IMR-90 (cell line): ENCODE results near the gene TSNAXIP1. TPM values are rescaled to one million over a fixed set of nuclear protein-coding genes. Genes with fewer than 3 reads are reported as not detected.

Experiments
- ATAC-seq: fragments of 200-7000 bp; cut with Tn5 transposase; 2 replicates; pipeline ENCODE4 v1.9.1; 2020; ENCODE audit warnings: low read depth, mild to moderate bottlenecking, moderate library complexity
- BruUV-seq: library from RNA; stranded (reverse); fragments of 400-500 nt; replicated peaks from 2 replicates; lab custom pipeline; 2021; lab: Mats Ljungman, UMichigan
- CTCF ChIA-PET: fragments of 300-600 bp; formaldehyde crosslinking; extraction: SDS; loops from one replicate; lab custom pipeline; 2021; ENCODE audit warnings: antibody characterized with exemption; lab: Yijun Ruan, JAX
- POLR2A ChIA-PET: fragments of 300-600 bp; sonication (Branson Sonifier 250); formaldehyde crosslinking; loops from one replicate; lab custom pipeline; 2022; ENCODE audit warnings: antibody characterized with exemption; ENCODE audit not compliant: unreplicated experiment; lab: Charles Lee
- DNase-seq: peaks from one replicate; pipeline ENCODE4 v3.0.0; 2013
- H2AFZ ChIP-seq: replicated peaks from 2 replicates; pipeline ENCODE3; 2013; ENCODE audit warnings: low read length, mild to moderate bottlenecking; ENCODE audit not compliant: poor library complexity
- H2AK5ac ChIP-seq: 2 replicates; pipeline ENCODE4 v1.6.1; 2013; ENCODE audit warnings: low read depth, low read length, inconsistent platforms
- H2AK9ac ChIP-seq: replicated peaks from 2 replicates; pipeline ENCODE3; 2013; ENCODE audit warnings: mild to moderate bottlenecking, low read depth, low read length, moderate library complexity; ENCODE audit not compliant: poor library complexity
- H2BK120ac ChIP-seq: 2 replicates; pipeline ENCODE4 v1.6.1; 2013; ENCODE audit warnings: low read depth, low read length, inconsistent platforms
- H2BK15ac ChIP-seq: 3 replicates; pipeline ENCODE4 v1.6.1; 2013; ENCODE audit warnings: low read depth, low read length, inconsistent platforms
- H2BK20ac ChIP-seq: 2 replicates; pipeline ENCODE4 v1.6.1; 2013; ENCODE audit warnings: low read depth, mild to moderate bottlenecking, inconsistent platforms, low read length, moderate library complexity
- H2BK5ac ChIP-seq: 2 replicates; pipeline ENCODE4 v1.6.1; 2013; ENCODE audit warnings: mild to moderate bottlenecking, low read depth, low read length, inconsistent platforms; ENCODE audit not compliant: poor library complexity, severe bottlenecking
- H3K14ac ChIP-seq: replicated peaks from 2 replicates; pipeline ENCODE4 v1.6.1; 2013; ENCODE audit warnings: low read depth, low read length, inconsistent platforms
- H3K18ac ChIP-seq: 2 replicates; pipeline ENCODE4 v1.6.1; 2013; ENCODE audit warnings: low read depth, low read length, control low read depth
- H3K23ac ChIP-seq: 2 replicates; pipeline ENCODE4 v1.6.1; 2013; ENCODE audit warnings: low read depth, low read length, inconsistent platforms
- H3K27ac ChIP-seq: 2 replicates; pipeline ENCODE4 v1.5.1; 2013; ENCODE audit warnings: mild to moderate bottlenecking, control low read depth, low read length; ENCODE audit not compliant: insufficient read depth
- H3K27me3 ChIP-seq: 2 replicates; pipeline ENCODE4 v1.6.1; 2013; ENCODE audit warnings: low read length; ENCODE audit not compliant: control insufficient read depth, insufficient read depth
- H3K36me3 ChIP-seq: 2 replicates; pipeline ENCODE4 v1.6.1; 2013; ENCODE audit warnings: low read length, mixed read lengths; ENCODE audit not compliant: control insufficient read depth, insufficient read depth
- H3K4ac ChIP-seq: 2 replicates; pipeline ENCODE4 v1.6.1; 2013; ENCODE audit warnings: low read depth, low read length, inconsistent platforms
- H3K4me1 ChIP-seq: 2 replicates; pipeline ENCODE4 v1.6.1; 2013; ENCODE audit warnings: low read length, mixed read lengths; ENCODE audit not compliant: control insufficient read depth, insufficient read depth
- H3K4me2 ChIP-seq: 2 replicates; pipeline ENCODE4 v1.6.1; 2013; ENCODE audit warnings: low read depth, mild to moderate bottlenecking, control low read depth, low read length, moderate library complexity
- H3K4me3 ChIP-seq: 2 replicates; pipeline ENCODE4 v1.5.1; 2013; ENCODE audit warnings: low read depth, mild to moderate bottlenecking, control low read depth, low read length, moderate library complexity; ENCODE audit not compliant: insufficient read depth
- H3K56ac ChIP-seq: 2 replicates; pipeline ENCODE4 v1.6.1; 2013; ENCODE audit warnings: low read length, inconsistent platforms; ENCODE audit not compliant: insufficient read depth; ENCODE audit errors: extremely low read depth
- H3K79me1 ChIP-seq, 2 experiments: 2 replicates each; pipeline ENCODE4 v1.6.1; 2013; ENCODE audit warnings: low read length in 2 of 2, inconsistent platforms in 1 of 2, low read depth in 1 of 2
- H3K9ac ChIP-seq: 2 replicates; pipeline ENCODE4 v1.6.1; 2013; ENCODE audit warnings: low read depth, low read length, control low read depth
- H3K9me1 ChIP-seq: 2 replicates; pipeline ENCODE4 v1.6.1; 2013; ENCODE audit warnings: low read length, inconsistent platforms; ENCODE audit not compliant: insufficient read depth
- H3K9me3 ChIP-seq: 2 replicates; pipeline ENCODE4 v1.6.1; 2013; ENCODE audit warnings: low read length; ENCODE audit not compliant: control insufficient read depth, insufficient read depth
- H4K20me1 ChIP-seq: 2 replicates; pipeline ENCODE4 v1.6.1; 2013; ENCODE audit warnings: low read length, inconsistent platforms; ENCODE audit not compliant: insufficient read depth
- H4K5ac ChIP-seq: 2 replicates; pipeline ENCODE4 v1.6.1; 2013; ENCODE audit warnings: mild to moderate bottlenecking, low read depth, low read length, control low read depth
- H4K8ac ChIP-seq, 2 experiments: 2 replicates each; pipeline ENCODE4 v1.6.1; 2013; ENCODE audit warnings: low read depth in 2 of 2, low read length in 2 of 2, control low read depth in 1 of 2, inconsistent platforms in 1 of 2
- H4K91ac ChIP-seq: 2 replicates; pipeline ENCODE4 v1.6.1; 2013; ENCODE audit warnings: low read depth, low read length, inconsistent platforms; ENCODE audit not compliant: insufficient read depth
- MAFK ChIP-seq: IDR thresholded peaks from 2 replicates; pipeline ENCODE4 v1.6.1; 2012; ENCODE audit warnings: low read depth, low read length, improper control_type of control experiment
- MXI1 ChIP-seq: IDR thresholded peaks from 2 replicates; pipeline ENCODE4 v1.6.1; 2012; ENCODE audit warnings: low read depth, mild to moderate bottlenecking, low read length, moderate library complexity, borderline replicate concordance
- RAD21 ChIP-seq: IDR thresholded peaks from 2 replicates; pipeline ENCODE4 v1.6.1; 2012; ENCODE audit warnings: low read length, improper control_type of control experiment
- SMC3 ChIP-seq: fragments of 150-350 bp; IDR thresholded peaks from 2 replicates; pipeline ENCODE4 v1.6.1; 2016; ENCODE audit warnings: low read depth, mild to moderate bottlenecking, antibody characterized with exemption, low read length, moderate library complexity
- WGBS, 2 experiments: methylation state at CpG; one replicate each; pipeline versions ENCODE4 v1.1.5 to v1.1.7; 2013; ENCODE audit warnings: missing lambda C conversion rate in 2 of 2; ENCODE audit not compliant: insufficient read length in 1 of 2; ENCODE audit errors: extremely low coverage in 2 of 2; 5-methylcytosine and 5-hydroxymethylcytosine counted together
- dilution Hi-C: fragments of 300-500 bp; cut with HindIII; formaldehyde crosslinking; loops from one replicate; pipeline ENCODE4 v1.14.3; 2018; ENCODE audit warnings: low sequenced_read_pairs; ENCODE audit not compliant: unreplicated experiment
- in situ Hi-C: fragments of 300-500 bp; cut with MboI; formaldehyde crosslinking; loops from 3 replicates; pipeline ENCODE4 v1.14.3; 2019; ENCODE audit warnings: low sequenced_read_pairs, inconsistent platforms, mixed read lengths
- intact Hi-C: fragments of 100-400 bp; cut with micrococcal nuclease; formaldehyde crosslinking; loops from 2 replicates; pipeline ENCODE4 v1.10.0; 2022
- polyA plus RNA-seq, 3 experiments: library from polyadenylated mRNA; depleted of rRNA; stranded (reverse); fragments of >200 nt; gene quantifications; 2 replicates each; pipeline ENCODE4 v1.2.3, GENCODE V29; 2012; ENCODE audit warnings: low replicate concordance in 1 of 3
- total RNA-seq: library from RNA; depleted of rRNA; stranded (reverse); fragments of >200 nt; gene quantifications from 2 replicates; pipeline ENCODE4 v1.2.3, GENCODE V29; 2012
- TF ChIP-seq, protein P1 (sequence below): conservative IDR thresholded peaks from 2 replicates; pipeline ENCODE4 v1.5.1; 2012; ENCODE audit warnings: mild to moderate bottlenecking, low read depth, low read length, improper control_type of control experiment

TSNAXIP1 gene
- total and polyA plus RNA-seq, 2 of the 4 experiments (the other 2 are of a cell fraction): 0.72 to 1.4 TPM

DNA sequence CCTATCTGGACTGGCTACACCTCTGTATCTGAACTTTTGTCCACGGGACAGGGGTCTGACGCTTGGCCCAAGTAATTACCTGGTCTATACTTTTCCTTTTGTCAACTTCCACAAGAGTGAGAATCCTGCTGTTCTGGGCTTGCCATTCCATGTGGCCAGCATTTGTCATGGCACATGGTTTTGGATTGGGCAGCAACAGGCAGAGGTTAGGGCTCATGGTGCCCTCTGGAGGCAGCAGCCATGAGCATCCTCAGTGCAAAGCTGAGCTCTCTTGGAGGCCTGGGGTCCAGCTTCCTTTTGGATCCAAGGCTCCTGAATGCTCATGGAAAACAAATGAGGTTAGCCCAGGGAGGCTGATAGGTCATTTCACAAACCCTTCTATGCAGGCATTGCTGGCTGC lies 58.6 kb downstream of the TSNAXIP1 start:
- no CpG with 5 or more reads among the region's 2 CpGs for WGBS, 2 experiments
- BruUV-seq: no TSS peak
- dilution Hi-C loops (no loop called here), in situ Hi-C loops (no loop called here), intact Hi-C loops (loop anchor here (2.0 kb wide), 1 partner anchor 49 kb away; no protein-coding TSS in a partner anchor)
- no peak overlapping the region for H2AK5ac ChIP-seq
- H3K9ac ChIP-seq: no peak overlapping the region
- peak; percentile 26 for DNase-seq
- no peak overlapping the region for H3K4ac ChIP-seq
- no peak overlapping the region for H4K8ac ChIP-seq
- no peak overlapping the region for H3K4me3 ChIP-seq
- H2AK9ac ChIP-seq: no peak overlapping the region
- H3K27ac ChIP-seq: no peak overlapping the region
- peaks cover 20% of the 10 kb centered on the region for H3K4me1 ChIP-seq
- peaks cover 46% of the 10 kb centered on the region for H3K9me1 ChIP-seq
- no peak overlapping the region for H2BK15ac ChIP-seq
- H3K23ac ChIP-seq: no peak overlapping the region
- peaks cover 59% of the 10 kb centered on the region for H4K20me1 ChIP-seq
- no peak overlapping the region for H3K18ac ChIP-seq
- H3K4me2 ChIP-seq: no peak overlapping the region
- ChIA-PET CTCF (interaction anchor here (1.4 kb wide), 1 partner anchor 49 kb away, joined by 5 read pairs; no protein-coding TSS in a partner anchor), POLR2A (interaction anchor here (0.6 kb wide), 1 partner anchor 59 kb away, joined by 3 read pairs; the partner anchor contains the start of genes RANBP10 and TSNAXIP1)
- H3K27me3 ChIP-seq: no peaks in the 10 kb centered on the region
- H2AFZ ChIP-seq: no peak overlapping the region
- TF ChIP-seq RAD21: peak; percentile 55
- TF ChIP-seq, protein P1, sequence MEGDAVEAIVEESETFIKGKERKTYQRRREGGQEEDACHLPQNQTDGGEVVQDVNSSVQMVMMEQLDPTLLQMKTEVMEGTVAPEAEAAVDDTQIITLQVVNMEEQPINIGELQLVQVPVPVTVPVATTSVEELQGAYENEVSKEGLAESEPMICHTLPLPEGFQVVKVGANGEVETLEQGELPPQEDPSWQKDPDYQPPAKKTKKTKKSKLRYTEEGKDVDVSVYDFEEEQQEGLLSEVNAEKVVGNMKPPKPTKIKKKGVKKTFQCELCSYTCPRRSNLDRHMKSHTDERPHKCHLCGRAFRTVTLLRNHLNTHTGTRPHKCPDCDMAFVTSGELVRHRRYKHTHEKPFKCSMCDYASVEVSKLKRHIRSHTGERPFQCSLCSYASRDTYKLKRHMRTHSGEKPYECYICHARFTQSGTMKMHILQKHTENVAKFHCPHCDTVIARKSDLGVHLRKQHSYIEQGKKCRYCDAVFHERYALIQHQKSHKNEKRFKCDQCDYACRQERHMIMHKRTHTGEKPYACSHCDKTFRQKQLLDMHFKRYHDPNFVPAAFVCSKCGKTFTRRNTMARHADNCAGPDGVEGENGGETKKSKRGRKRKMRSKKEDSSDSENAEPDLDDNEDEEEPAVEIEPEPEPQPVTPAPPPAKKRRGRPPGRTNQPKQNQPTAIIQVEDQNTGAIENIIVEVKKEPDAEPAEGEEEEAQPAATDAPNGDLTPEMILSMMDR: peak; percentile 50
- peak; percentile 89 for TF ChIP-seq MXI1
- TF ChIP-seq MAFK: no peak
- peak; percentile 52; the same call in 1 of the 2 replicates for TF ChIP-seq SMC3
- H4K91ac ChIP-seq: no peak overlapping the region
- no peak overlapping the region for H3K14ac ChIP-seq
- no peak overlapping the region for H2BK120ac ChIP-seq
- peak; percentile 33; the same call in 1 of the 2 replicates for ATAC-seq
- peaks cover 39% of the 10 kb centered on the region for H3K36me3 ChIP-seq
- peaks cover 62 to 74% of the 10 kb centered on the region in 2 experiments for H3K79me1 ChIP-seq
- H3K9me3 ChIP-seq: no peaks in the 10 kb centered on the region
- no peak overlapping the region for H2BK20ac ChIP-seq
- no peak overlapping the region for H4K5ac ChIP-seq
- no peak overlapping the region for H2BK5ac ChIP-seq
- no peak overlapping the region for H3K56ac ChIP-seq
